Peyer's patch (tissue), 4 donors: Measurements from ENCODE around the gene ZNF276.

Experiments
- CTCF ChIP-seq, 6 experiments: fragments of 450-650 bp in 4 of 6; fragments of 200-600 bp in 2 of 6; sonication (generic) in 1 of 6; IDR thresholded peaks; one replicate each; pipeline ENCODE4 v1.5.1; 2017 to 2019; ENCODE audit warnings: antibody characterized with exemption in 6 of 6, mild to moderate bottlenecking in 3 of 6, moderate library complexity in 1 of 6
- POLR2A ChIP-seq, 2 donors: fragments of 450-650 bp; IDR thresholded peaks; one replicate each; pipeline ENCODE4 v1.5.1; 2017; ENCODE audit warnings: antibody characterized with exemption in 2 of 2, mild to moderate bottlenecking in 2 of 2, moderate library complexity in 2 of 2

DNA sequence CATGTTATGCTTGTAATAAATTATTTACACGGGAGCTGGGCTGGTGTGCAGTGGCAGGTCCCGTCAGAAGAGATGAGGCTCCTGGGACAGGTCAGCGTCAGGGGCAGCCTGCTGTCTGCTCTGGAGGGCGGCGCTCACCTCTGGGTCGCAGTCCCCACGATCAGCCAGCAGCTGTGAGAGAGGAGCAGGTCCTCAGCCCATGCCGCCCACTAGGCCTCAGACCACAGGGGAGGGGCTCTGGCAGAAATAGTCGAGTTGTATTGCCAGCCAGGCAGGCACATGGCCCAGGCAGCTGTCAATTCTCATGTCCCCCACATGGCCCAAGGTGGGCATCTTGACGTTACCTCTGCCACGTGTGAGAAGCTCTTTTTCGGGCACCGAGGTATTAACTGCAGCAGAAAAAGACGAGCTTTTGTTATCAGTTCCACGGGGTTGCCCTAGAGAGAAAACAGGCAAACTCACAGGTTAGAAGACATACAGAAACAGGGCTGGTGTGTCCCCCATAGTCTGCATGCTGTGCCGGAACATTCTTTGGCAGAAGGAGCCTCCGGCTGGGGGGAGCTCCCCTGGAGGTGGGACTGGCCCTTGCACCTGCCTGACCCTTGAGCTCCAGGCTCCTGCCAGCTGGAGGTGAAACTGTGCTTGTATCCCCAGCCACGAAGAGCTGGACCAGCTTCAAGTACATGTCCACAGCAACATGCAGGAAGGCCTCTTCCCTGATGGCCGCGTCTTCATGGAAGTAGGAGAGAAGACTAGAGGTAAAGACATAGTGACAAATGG lies 17.4 kb downstream of the ZNF276 start:
- TF ChIP-seq CTCF (IDR thresholded peaks at IDR 0.05) (no peak), POLR2A (IDR thresholded peaks at IDR 0.05) (no peak)
